CD4-positive, alpha-beta T cell treated with Interleukin-17A for 1 hour (primary cell): Measurements from ENCODE around the gene ZNF439.
"Not testable (repeated sequence)": the region's sequence is repeated elsewhere in the genome, so short reads cannot be mapped to it uniquely, and the experiment has no call there.

ENCODE experiments used
- DNase-seq: peaks from one replicate; pipeline ENCODE4 v3.0.0-alpha.2; 2020

Gene ZNF439

GRCh38 chr19:11872624-11873023 lies 24.1 kb downstream of the ZNF439 start:
- no peak for DNase-seq

GRCh38 chr19:11873762-11874161 lies 25.2 kb downstream of the ZNF439 start:
- DNase-seq, result no peak

- DNase-seq, result peak; percentile 47
Measured at GRCh38 chr19:11879687-11880266, 31.3 kb downstream of the ZNF439 start.

- DNase-seq, result no peak
Measured at GRCh38 chr19:11880598-11880997, 32.1 kb downstream of the ZNF439 start.

GRCh38 chr19:11881151-11881800 lies 32.8 kb downstream of the ZNF439 start:
- DNase-seq, result peak; percentile 76

GRCh38 chr19:11882606-11883005 lies 34.1 kb downstream of the ZNF439 start:
- DNase-seq, result no peak

GRCh38 chr19:11887234-11887610 lies 38.7 kb downstream of the ZNF439 start:
- DNase-seq, result no peak

- peak; percentile 64 for DNase-seq
Measured at GRCh38 chr19:11887611-11888531, 39.3 kb downstream of the ZNF439 start, which contains the start of gene ZNF69. Gene ZNF69 (plus strand): TSS chr19:11887782. CDS start chr19:11887924, 142 bp downstream.

GRCh38 chr19:11889901-11890300 lies 41.4 kb downstream of the ZNF439 start:
- DNase-seq, result not testable (repeated sequence)

- no peak for DNase-seq
Measured at GRCh38 chr19:11890634-11891033, 42.1 kb downstream of the ZNF439 start.

GRCh38 chr19:11894851-11895250 lies 46.3 kb downstream of the ZNF439 start:
- DNase-seq, result no peak

- DNase-seq, result no peak
Measured at GRCh38 chr19:11902228-11902627, 53.7 kb downstream of the ZNF439 start.

- no peak for DNase-seq
Measured at GRCh38 chr19:11905928-11906327, 57.4 kb downstream of the ZNF439 start.

GRCh38 chr19:11911937-11912336 lies 63.4 kb downstream of the ZNF439 start:
- DNase-seq, result not testable (repeated sequence)

GRCh38 chr19:11914417-11915051 lies 66.0 kb downstream of the ZNF439 start:
- not testable (repeated sequence) for DNase-seq
